T-helper 2 cell treated with Interferon-gamma antibody and Interleukin-4, amounts not matched to agents 100 ng/mL and 5 ng/mL, for 36 hours (primary cell): ENCODE measurements around the gene KIAA0586. TPM values are rescaled to one million over a fixed set of nuclear protein-coding genes. Genes with fewer than 3 reads are reported as not detected.
"Not testable (repeated sequence)": the region's sequence is repeated elsewhere in the genome, so short reads cannot be mapped to it uniquely, and the experiment has no call there.

Experiments used
- intact Hi-C: fragments of 100-400 bp; cut with micrococcal nuclease; formaldehyde crosslinking; loops from one replicate; pipeline ENCODE4 v1.15.1; 2023
- total RNA-seq: library from RNA; stranded (reverse); gene quantifications from 2 replicates; pipeline ENCODE4 v1.2.3, GENCODE V29; 2022

Gene KIAA0586
- total RNA-seq, 1 donor from 2014 or later, result 24.9 TPM

DNA sequence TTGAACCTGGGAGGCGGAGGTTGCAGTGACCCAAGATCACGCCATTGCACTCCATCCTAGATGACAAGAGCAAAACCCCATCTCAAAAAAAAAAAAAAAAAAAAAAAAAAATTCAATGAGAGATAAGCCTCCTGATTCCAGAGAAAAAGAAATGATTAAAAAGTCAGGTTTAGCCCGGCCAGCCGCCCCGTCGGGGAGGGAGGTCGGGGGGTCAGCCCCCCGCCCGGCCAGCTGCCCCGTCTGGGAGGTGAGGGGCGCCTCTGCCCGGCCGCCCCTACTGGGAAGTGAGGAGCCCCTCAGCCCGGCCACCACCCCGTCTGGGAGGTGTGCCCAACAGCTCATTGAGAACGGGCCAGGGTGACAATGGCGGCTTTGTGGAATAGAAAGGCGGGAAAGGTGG, 160.8 kb downstream of the KIAA0586 start:
- intact Hi-C loops, result not testable (repeated sequence)

DNA sequence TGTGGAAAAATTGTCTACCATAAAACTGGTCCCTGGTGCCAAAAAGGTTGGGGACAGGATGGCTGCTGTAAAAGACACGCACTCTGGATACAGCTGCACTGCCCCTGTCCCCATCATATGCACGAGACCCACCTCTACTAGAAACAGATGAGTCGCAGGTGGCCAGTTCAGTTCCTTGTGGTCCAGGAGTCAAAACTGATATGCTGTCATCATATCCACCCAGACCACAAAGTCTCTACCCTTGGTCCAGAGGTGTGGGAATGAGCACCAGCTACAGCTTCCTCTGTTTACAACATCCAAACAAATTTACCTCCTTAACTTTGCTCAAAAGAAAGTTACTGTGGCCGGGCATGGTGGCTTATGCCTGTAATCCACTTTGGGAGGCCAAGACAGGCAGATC, 166.5 kb downstream of the KIAA0586 start:
- intact Hi-C loops, result no loop called here

DNA sequence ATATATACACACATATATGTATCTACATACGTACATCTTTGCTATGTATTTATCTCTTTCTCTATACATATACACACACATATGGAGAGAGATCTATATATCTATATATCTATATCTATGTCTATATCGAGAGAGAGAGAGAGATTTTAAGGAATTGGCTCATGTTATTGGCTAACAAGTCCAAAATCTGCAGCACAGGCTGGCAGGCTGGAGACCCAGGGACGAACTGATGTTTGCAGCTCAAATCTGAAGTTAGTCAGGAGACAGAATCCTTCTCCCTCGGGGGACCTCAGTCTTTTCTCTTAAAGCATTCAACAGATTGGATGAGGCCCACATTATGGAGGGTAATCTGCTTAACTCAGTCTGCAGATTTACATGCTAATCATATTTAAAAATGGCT, 169.5 kb downstream of the KIAA0586 start:
- intact Hi-C loops, result loop anchor here (5.0 kb wide), 1 partner anchor 40 kb away; the partner anchor contains the start of gene DACT1

DNA sequence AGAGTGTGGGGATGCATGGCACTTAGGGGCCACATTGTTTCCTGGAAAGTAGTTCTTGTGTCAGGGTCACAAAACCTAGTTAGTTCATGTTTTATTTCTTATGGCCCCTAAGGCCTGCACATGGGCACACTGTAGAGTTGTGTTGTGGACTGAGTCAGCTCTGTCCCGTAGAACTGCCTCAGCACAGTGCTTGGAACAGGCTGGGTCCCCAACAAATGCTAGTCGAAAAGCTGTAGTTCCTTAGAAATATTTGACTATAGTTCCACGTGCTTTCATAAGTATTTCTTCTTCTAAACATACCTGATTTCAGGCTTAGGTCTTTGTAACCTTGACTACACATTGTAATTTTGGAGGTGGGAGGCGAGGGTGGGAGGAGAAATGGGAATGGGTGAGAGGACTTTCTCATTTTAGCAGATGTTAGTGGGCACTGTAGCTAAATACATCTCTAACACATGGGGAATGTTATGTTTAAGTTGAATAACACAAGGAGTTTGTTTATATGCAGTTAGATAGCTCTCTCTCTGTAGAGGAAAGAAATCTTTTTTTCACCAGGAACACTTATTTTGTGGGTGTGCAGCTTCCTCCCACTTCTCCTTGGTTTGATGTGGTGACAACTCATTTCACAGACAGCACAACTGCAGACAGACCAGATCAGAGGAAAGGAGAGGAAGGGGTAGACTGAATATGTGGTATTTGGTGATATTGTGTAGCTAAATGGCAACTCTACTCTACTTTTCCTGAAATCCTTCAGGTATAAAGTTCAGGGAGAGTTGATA, 170.7 kb downstream of the KIAA0586 start:
- intact Hi-C loops, result loop anchor here (5.0 kb wide), 1 partner anchor 39 kb away; the partner anchor contains the start of gene DACT1

DNA sequence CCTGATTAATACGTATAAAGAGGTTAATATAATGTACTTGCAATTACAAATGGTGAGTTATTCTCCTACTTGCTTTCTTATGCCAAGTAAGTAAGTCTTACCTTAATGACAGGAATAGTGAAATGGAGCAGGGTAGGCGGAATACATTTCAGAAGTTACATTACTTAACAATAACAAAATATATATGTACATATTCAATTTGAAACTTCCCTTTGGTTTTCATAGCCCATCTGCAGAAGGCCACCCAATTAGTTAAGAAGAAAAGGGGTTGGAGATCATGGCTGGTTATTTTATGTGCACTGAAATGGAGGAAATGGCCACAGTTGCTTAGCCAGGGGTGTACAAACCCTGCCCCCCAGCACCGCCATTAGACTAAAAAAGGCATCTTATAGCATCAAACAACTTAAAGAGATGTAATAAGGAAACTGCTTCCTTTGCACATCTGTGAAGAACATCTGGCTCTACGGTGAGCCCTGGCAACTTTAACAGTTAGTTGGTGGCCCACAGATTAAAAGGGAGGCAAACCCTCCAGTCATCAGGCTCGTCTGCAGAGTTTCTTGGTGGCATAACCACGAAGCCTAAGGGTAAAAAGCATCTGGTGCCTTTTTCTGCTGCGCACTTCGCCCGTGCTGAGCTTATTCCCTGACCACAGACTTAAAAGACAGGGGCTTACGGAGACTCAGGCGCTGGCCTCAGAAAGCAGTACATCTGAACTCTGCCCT, 171.4 kb downstream of the KIAA0586 start:
- intact Hi-C loops, result loop anchor here (5.0 kb wide), 1 partner anchor 38 kb away; the partner anchor contains the start of gene DACT1

DNA sequence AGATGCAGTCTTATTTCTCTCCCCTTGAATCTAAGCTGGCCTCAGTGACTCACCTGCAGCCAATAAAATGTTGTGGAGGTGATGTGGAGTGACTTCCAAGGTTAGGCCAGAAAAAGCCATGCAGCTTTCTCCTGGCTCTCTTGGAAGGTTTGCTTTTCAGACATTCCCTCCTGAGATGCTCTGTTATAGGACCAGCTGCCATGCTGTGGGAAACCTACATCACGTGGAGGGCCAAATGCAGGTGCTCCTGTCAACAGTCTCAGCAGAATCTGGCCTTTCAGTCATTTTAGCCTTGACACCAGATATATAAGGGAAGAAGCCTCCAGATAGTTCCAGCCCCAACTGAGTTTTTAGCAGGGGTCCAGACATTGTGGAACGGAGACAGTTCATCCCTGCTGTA, 172.2 kb downstream of the KIAA0586 start:
- intact Hi-C loops, result loop anchor here (5.0 kb wide), 1 partner anchor 38 kb away; the partner anchor contains the start of gene DACT1

Other genes with a start within 250 kb of the KIAA0586 start
- gene ACTR10, start 227.6 kb upstream of the KIAA0586 start, total RNA-seq, result 44.3 and 47.7 TPM in 2 replicates
- gene PSMA3, start 182.9 kb upstream of the KIAA0586 start, total RNA-seq, result 354 and 356 TPM in 2 replicates
- 27.3 and 27.4 TPM in 2 replicates for gene ARID4A, start 129.2 kb upstream of the KIAA0586 start, total RNA-seq
- gene TOMM20L, start 31.8 kb upstream of the KIAA0586 start, total RNA-seq, result not detected in 2 replicates
- 39.8 and 39.9 TPM in 2 replicates for gene TIMM9, start 188 bp upstream of the KIAA0586 start, total RNA-seq
- gene DACT1, start 210.2 kb downstream of the KIAA0586 start, total RNA-seq, result 4.3 and 4.8 TPM in 2 replicates